ENCODE data around the gene VAV3. TPM values are rescaled to one million over a fixed set of nuclear protein-coding genes. Genes with fewer than 3 reads are reported as not detected.

The VAV3 gene, protein sequence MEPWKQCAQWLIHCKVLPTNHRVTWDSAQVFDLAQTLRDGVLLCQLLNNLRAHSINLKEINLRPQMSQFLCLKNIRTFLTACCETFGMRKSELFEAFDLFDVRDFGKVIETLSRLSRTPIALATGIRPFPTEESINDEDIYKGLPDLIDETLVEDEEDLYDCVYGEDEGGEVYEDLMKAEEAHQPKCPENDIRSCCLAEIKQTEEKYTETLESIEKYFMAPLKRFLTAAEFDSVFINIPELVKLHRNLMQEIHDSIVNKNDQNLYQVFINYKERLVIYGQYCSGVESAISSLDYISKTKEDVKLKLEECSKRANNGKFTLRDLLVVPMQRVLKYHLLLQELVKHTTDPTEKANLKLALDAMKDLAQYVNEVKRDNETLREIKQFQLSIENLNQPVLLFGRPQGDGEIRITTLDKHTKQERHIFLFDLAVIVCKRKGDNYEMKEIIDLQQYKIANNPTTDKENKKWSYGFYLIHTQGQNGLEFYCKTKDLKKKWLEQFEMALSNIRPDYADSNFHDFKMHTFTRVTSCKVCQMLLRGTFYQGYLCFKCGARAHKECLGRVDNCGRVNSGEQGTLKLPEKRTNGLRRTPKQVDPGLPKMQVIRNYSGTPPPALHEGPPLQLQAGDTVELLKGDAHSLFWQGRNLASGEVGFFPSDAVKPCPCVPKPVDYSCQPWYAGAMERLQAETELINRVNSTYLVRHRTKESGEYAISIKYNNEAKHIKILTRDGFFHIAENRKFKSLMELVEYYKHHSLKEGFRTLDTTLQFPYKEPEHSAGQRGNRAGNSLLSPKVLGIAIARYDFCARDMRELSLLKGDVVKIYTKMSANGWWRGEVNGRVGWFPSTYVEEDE
- 10.0 and 12.3 TPM in 2 replicates for total RNA-seq (ENCODE audit: low replicate concordance)
- long read RNA-seq, transcript VAV3-203 (10 exons, 1,293 nt), result major isoform, 34 of 49 reads
- long read RNA-seq, partial matches to known transcripts, result 5 of 49 reads
- long read RNA-seq, other reads (novel, unspliced or antisense), result 8 of 49 reads

DNA sequence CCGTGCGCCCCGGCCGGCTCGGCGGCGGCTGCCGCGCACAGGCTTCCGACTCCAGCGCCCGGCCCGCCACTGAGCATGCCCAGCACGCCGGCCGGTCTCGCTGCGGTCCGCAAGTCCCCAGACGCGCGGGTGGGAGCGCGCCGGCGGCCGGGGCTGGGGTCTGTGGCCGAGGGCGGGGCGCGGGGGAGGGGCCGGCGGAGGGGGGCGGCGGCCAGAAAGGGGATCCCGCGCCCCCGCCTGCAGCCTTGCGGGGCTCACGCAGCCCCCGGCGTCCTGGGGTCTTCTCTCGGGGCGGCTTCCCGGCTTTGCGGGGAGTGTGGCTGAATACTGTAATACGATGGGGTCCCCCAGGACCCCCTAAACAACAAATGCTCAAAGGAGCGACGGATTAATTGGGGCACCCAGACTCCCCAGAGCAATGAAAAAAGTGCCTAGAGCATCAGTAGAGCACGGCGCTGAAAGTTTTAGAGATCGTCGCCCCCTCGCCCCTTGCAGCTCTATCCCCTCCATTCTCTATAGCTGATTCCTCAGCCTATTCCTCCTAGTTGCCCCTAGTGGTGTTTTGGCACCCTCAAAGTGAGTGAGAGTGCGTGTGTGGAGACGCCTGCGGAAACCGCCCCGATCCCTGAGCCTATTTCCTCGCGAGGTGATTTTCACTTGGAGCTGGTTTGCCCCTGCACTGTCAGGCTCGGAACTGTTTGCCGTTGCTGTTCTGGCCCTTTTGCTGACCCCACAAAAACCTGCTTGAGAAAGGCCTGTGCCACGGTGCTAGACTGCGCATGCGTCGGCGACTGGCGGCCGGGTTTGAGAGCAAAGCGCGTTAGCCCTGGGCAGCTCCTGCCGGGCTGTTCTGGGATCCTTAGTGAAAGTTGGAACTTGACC lies at the start of gene VAV3:
TSS of gene VAV3 (minus strand) at position 71 of the 882 bp plus-strand sequence. CDS start 311 bp downstream, outside the sequence.
- peak within 1 kb of the TSS; percentile 88 for H3K27ac Mint-ChIP-seq
- H3K9me3 Mint-ChIP-seq, result no peaks in the 10 kb centered on the region
- DNase-seq (ENCODE audit: extremely low spot score, unreplicated experiment), result peak; percentile 84
- H3K4me1 Mint-ChIP-seq (ENCODE audit: unreplicated experiment), result peaks cover 16% of the 10 kb centered on the region
- H3K36me3 Mint-ChIP-seq, result no peaks in the 10 kb centered on the region
- H3K4me3 Mint-ChIP-seq, result peak within 1 kb of the TSS; percentile 98
- TF ChIP-seq CTCF (conservative IDR thresholded peaks at IDR 0.05), result peak; percentile 66
- peaks cover 37% of the 10 kb centered on the region for H3K27me3 Mint-ChIP-seq

- no peak for DNase-seq (ENCODE audit: extremely low spot score, unreplicated experiment)
- no peaks in the 10 kb centered on the region for H3K27me3 Mint-ChIP-seq
- no peak overlapping the region for H3K4me3 Mint-ChIP-seq
Observed at GRCh38 chr1:108012553-108012952, 47.6 kb upstream of the VAV3 start.

DNA sequence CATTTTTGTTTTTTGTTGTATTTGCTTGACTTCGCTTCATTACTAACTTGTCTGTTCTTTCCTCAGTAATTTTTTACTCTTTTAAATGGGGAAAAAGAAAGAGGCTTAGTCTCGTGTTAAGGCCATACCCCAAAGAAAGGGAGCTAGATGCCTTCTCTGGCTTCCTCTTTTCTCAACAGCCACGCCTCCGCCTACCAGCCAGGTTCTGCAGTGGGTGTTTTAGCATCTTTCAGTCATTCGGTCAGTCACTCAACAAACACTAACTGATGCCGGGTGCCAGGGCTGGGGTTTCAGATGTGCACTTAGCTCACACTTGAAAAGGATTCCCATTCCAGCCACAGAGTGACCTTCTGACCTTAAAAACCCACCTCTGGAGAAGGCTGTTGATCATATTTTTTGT lies 46.3 kb upstream of the VAV3 start:
- Mint-ChIP-seq H3K4me3 (no peak overlapping the region), H3K27ac (no peak overlapping the region), H3K27me3 (no peaks in the 10 kb centered on the region), H3K9me3 (no peaks in the 10 kb centered on the region), H3K4me1 (ENCODE audit: unreplicated experiment) (peaks cover 24% of the 10 kb centered on the region), H3K36me3 (no peaks in the 10 kb centered on the region)
- DNase-seq (ENCODE audit: extremely low spot score, unreplicated experiment), result no peak
- TF ChIP-seq CTCF (conservative IDR thresholded peaks at IDR 0.05), result no peak

More at GRCh38 chr1:108012553-108012952, 47.6 kb upstream of the VAV3 start:
- Mint-ChIP-seq H3K9me3 (no peaks in the 10 kb centered on the region), H3K4me1 (ENCODE audit: unreplicated experiment) (peaks cover 23% of the 10 kb centered on the region), H3K27ac (no peak overlapping the region), H3K36me3 (no peaks in the 10 kb centered on the region)
- no peak for TF ChIP-seq CTCF (conservative IDR thresholded peaks at IDR 0.05)

DNA sequence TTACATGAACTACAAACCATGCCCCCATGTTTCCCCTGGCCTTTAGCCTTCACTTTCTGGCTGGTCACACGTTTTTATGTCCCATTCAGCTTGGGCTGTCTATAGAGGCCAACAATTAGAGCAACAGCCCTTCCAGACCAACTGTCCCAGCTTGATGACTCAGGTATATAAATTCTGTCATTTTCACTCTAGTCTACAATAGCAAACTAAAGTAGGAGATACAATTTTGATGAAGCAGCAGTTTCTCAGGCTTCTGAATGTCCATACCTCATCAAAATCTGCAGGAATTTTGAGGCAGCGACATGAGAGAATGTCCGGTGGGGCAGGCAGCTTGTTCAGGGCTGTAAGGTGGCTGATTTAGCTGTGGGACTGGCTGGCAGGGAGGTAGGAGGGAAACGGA lies 45.6 kb upstream of the VAV3 start:
- Mint-ChIP-seq H3K9me3 (no peaks in the 10 kb centered on the region), H3K36me3 (no peaks in the 10 kb centered on the region), H3K4me3 (no peak overlapping the region), H3K27me3 (no peaks in the 10 kb centered on the region), H3K4me1 (ENCODE audit: unreplicated experiment) (peaks cover 24% of the 10 kb centered on the region), H3K27ac (no peak overlapping the region)
- no peak for TF ChIP-seq CTCF (conservative IDR thresholded peaks at IDR 0.05)
- no peak for DNase-seq (ENCODE audit: extremely low spot score, unreplicated experiment)
